K562 (cell line): ENCODE results near the gene ADAM10. TPM values are rescaled to one million over a fixed set of nuclear protein-coding genes. Genes with fewer than 3 reads are reported as not detected.

ENCODE experiments used
- ATAC-seq: fragments of 200-7000 bp; cut with Tn5 transposase; 3 replicates; pipeline ENCODE4 v1.9.1; 2020; ENCODE audit warnings: moderate library complexity
- BruUV-seq: library from RNA; stranded (reverse); fragments of 400-500 nt; replicated peaks from 2 replicates; lab custom pipeline; 2021; lab: Mats Ljungman, UMichigan
- CTCF ChIA-PET: fragments of 300-600 bp; formaldehyde crosslinking; extraction: SDS; loops from one replicate; lab custom pipeline; 2021; ENCODE audit warnings: low intra/inter-chr PET ratio; lab: Yijun Ruan, JAX
- POLR2A ChIA-PET: fragments of 300-600, 350-650 bp; sonication (Branson Sonifier 250); formaldehyde crosslinking; extraction: SDS; loops from one replicate; lab custom pipeline; 2021; ENCODE audit warnings: antibody characterized with exemption, inconsistent platforms; lab: Yijun Ruan, JAX
- DNase-seq, 4 experiments: peaks; one replicate each; pipeline versions ENCODE4 v3.0.0 to v3.0.0-alpha.2; 2011 to 2018; ENCODE audit warnings: low spot score in 3 of 4, mixed read lengths in 3 of 4; ENCODE audit errors: extremely low read depth in 1 of 4
- FAIRE-seq: peaks from 2 replicates; lab custom pipeline; 2011; peaks lifted over from hg19 to GRCh38; lab: Jason Lieb, UNC
- H2AFZ ChIP-seq: 2 replicates; pipeline ENCODE4 v1.6.0; 2011; ENCODE audit warnings: low read depth, low read length, control low read depth, inconsistent platforms
- H3K27ac ChIP-seq: fragments of 200-600 bp; 3 replicates; pipeline ENCODE4 v1.8.0; 2011; ENCODE audit warnings: low read depth, mild to moderate bottlenecking, control low read depth, inconsistent platforms, low read length, moderate library complexity, mixed read lengths; ENCODE audit errors: extremely low read depth
- H3K27me3 ChIP-seq, 2 experiments: fragments of 300-600 bp in 1 of 2; 2 replicates in 1 of 2; 3 replicates in 1 of 2; pipeline versions ENCODE4 v1.6.0 to v1.8.0; 2011; ENCODE audit warnings: inconsistent platforms in 2 of 2, low read length in 2 of 2, mild to moderate bottlenecking in 1 of 2, mixed read lengths in 1 of 2, moderate library complexity in 1 of 2; ENCODE audit not compliant: control insufficient read depth in 2 of 2, insufficient read depth in 2 of 2
- H3K36me3 ChIP-seq: fragments of 300-600 bp; 3 replicates; pipeline ENCODE4 v1.8.0; 2011; ENCODE audit warnings: mild to moderate bottlenecking, low read length, inconsistent platforms; ENCODE audit not compliant: control insufficient read depth, insufficient read depth
- H3K4me1 ChIP-seq, 2 experiments: fragments of 200-600 bp in 1 of 2; replicated peaks in 1 of 2; 2 replicates in 1 of 2; 3 replicates in 1 of 2; pipeline versions ENCODE4 v1.5.1 to v1.8.0; 2011; ENCODE audit warnings: inconsistent platforms in 2 of 2, low read length in 2 of 2, mild to moderate bottlenecking in 1 of 2, mixed read lengths in 1 of 2, moderate library complexity in 1 of 2; ENCODE audit not compliant: control insufficient read depth in 2 of 2, insufficient read depth in 2 of 2
- H3K4me2 ChIP-seq: 2 replicates; pipeline ENCODE4 v1.6.1; 2011; ENCODE audit warnings: low read length, control low read depth, inconsistent platforms, mixed read lengths; ENCODE audit not compliant: insufficient read depth
- H3K4me3 ChIP-seq: fragments of 200-600 bp; sonication (generic), shearing (Covaris generic); 2 replicates; pipeline ENCODE4 v1.5.1; 2016; ENCODE audit warnings: control low read depth, inconsistent platforms
- H3K79me2 ChIP-seq: fragments of 200-600 bp; 3 replicates; pipeline ENCODE4 v1.8.0; 2011; ENCODE audit warnings: low read length, inconsistent platforms; ENCODE audit not compliant: control insufficient read depth, insufficient read depth
- H3K9ac ChIP-seq, 2 experiments: 2 replicates each; pipeline versions ENCODE4 v1.6.0 to v1.6.1; 2011; ENCODE audit warnings: low read depth in 2 of 2, low read length in 2 of 2, control low read depth in 1 of 2, inconsistent platforms in 1 of 2, mild to moderate bottlenecking in 1 of 2, mixed read lengths in 1 of 2; ENCODE audit not compliant: insufficient read depth in 1 of 2
- H3K9me1 ChIP-seq: one replicate; pipeline ENCODE4 v1.6.0; 2011; ENCODE audit warnings: inconsistent platforms, mild to moderate bottlenecking, low read length, moderate library complexity; ENCODE audit not compliant: control insufficient read depth, insufficient read depth
- H3K9me3 ChIP-seq: replicated peaks from 2 replicates; pipeline ENCODE4 v1.5.1; 2011; ENCODE audit warnings: low read depth, low read length, inconsistent platforms; ENCODE audit not compliant: control insufficient read depth, insufficient read depth
- H4K20me1 ChIP-seq: replicated peaks from 2 replicates; pipeline ENCODE4 v1.6.1; 2011; ENCODE audit warnings: low read length, inconsistent platforms, mixed read lengths; ENCODE audit not compliant: control insufficient read depth, insufficient read depth
- ARID2 ChIP-seq: fragments of 450-650 bp; IDR thresholded peaks from 2 replicates; pipeline ENCODE4 v1.6.1; 2017; ENCODE audit warnings: antibody characterized with exemption, mild to moderate bottlenecking
- ATF2 ChIP-seq: sonication (generic); formaldehyde crosslinking; IDR thresholded peaks from 2 replicates; pipeline ENCODE4 v1.8.1; 2022; ENCODE audit warnings: missing genetic modification reagents
- BRF2 ChIP-seq: IDR thresholded peaks from 3 replicates; pipeline ENCODE4 v1.6.1; 2011; ENCODE audit warnings: borderline replicate concordance, mild to moderate bottlenecking; ENCODE audit not compliant: insufficient read length, insufficient read depth
- CREB3 ChIP-seq: fragments of 450-650 bp; conservative IDR thresholded peaks from 2 replicates; pipeline ENCODE4 v1.6.1; 2016; ENCODE audit warnings: missing genetic modification characterization, low read depth, mild to moderate bottlenecking, missing compliant biosample characterization, moderate library complexity
- NUFIP1 ChIP-seq: fragments of 450-650 bp; IDR thresholded peaks from 2 replicates; pipeline ENCODE4 v1.6.1; 2018; ENCODE audit not compliant: partially characterized antibody
- RCOR1 ChIP-seq, 2 experiments: IDR thresholded peaks; 2 replicates each; pipeline ENCODE4 v1.6.1; 2012; ENCODE audit warnings: low read depth in 2 of 2, low read length in 2 of 2, borderline replicate concordance in 1 of 2, improper control_type of control experiment in 1 of 2
- SMAD2 ChIP-seq: fragments of 150-350 bp; IDR thresholded peaks from 2 replicates; pipeline ENCODE4 v1.6.1; 2014; ENCODE audit warnings: low read depth, mild to moderate bottlenecking, low read length
- TAF7 ChIP-seq: fragments of 450-650 bp; IDR thresholded peaks from 2 replicates; pipeline ENCODE4 v1.6.1; 2016; ENCODE audit warnings: missing genetic modification characterization, missing compliant biosample characterization
- USF1 ChIP-seq: sonication (generic); formaldehyde crosslinking; IDR thresholded peaks from 2 replicates; pipeline ENCODE4 v1.9.0; 2022; ENCODE audit warnings: mild to moderate bottlenecking, missing genetic modification reagents
- ZKSCAN8 ChIP-seq: fragments of 200-800 bp; sonication (Bioruptor generic); IDR thresholded peaks from 2 replicates; pipeline ENCODE4 v1.6.1; 2016; ENCODE audit warnings: missing genetic modification characterization, missing compliant biosample characterization
- ZNF253 ChIP-seq: fragments of 250-450 bp; sonication (Bioruptor Pico); conservative IDR thresholded peaks from 2 replicates; pipeline ENCODE4 v1.6.1; 2021; ENCODE audit warnings: mild to moderate bottlenecking
- ZNF395 ChIP-seq: fragments of 200-800 bp; sonication (Bioruptor generic); IDR thresholded peaks from 2 replicates; pipeline ENCODE4 v1.6.1; 2017; ENCODE audit warnings: missing genetic modification characterization, missing compliant biosample characterization
- ZNF699 ChIP-seq: fragments of 250-450 bp; sonication (Bioruptor Pico); IDR thresholded peaks from 2 replicates; pipeline ENCODE4 v1.8.0; 2021; ENCODE audit warnings: mild to moderate bottlenecking, moderate library complexity; ENCODE audit not compliant: insufficient replicate concordance
- ZNF707 ChIP-seq: fragments of 250-450 bp; sonication (Bioruptor Pico); conservative IDR thresholded peaks from 2 replicates; pipeline ENCODE4 v1.8.0; 2022; ENCODE audit warnings: inconsistent platforms, mild to moderate bottlenecking, moderate library complexity
- WGBS: fragments of 100-300 bp; shearing (Covaris generic); methylation state at CpG from one replicate; pipeline ENCODE4 v1.1.6; 2016; ENCODE audit warnings: low coverage, mixed read lengths; ENCODE audit not compliant: insufficient coverage; ENCODE audit errors: missing lambda C conversion rate; 5-methylcytosine and 5-hydroxymethylcytosine counted together
- in situ Hi-C: fragments of 300-500 bp; cut with MboI; formaldehyde crosslinking; loops from 4 replicates; pipeline ENCODE4 v1.15.0; 2018; ENCODE audit warnings: inconsistent platforms, mixed read lengths
- intact Hi-C: fragments of 100-400 bp; cut with micrococcal nuclease; formaldehyde crosslinking; loops from 2 replicates; pipeline ENCODE4 v1.14.2; 2022
- polyA plus RNA-seq, 8 experiments: library from polyadenylated mRNA; depleted of rRNA in 4 of 8; stranded (reverse) in 5 of 8; unstranded in 3 of 8; fragments of >200 nt; fragmentation: Nextera tagmentation in 2 of 8; fragmentation: Illumina TruSeq in 1 of 8; extraction: Ambion mirVana in 2 of 8; extraction: Trizol in 1 of 8; gene quantifications; 2 replicates each; pipeline versions ENCODE4 v1.2.1 to v1.2.3, GENCODE V29; 2011 to 2014; ENCODE audit warnings: inconsistent platforms in 1 of 8, missing spikeins in 1 of 8
- total RNA-seq, 7 experiments: library from RNA; depleted of rRNA in 6 of 7; stranded (reverse); fragments of >200 nt in 6 of 7; fragmentation: Illumina TruSeq in 2 of 7; extraction: Trizol in 2 of 7; gene quantifications; 2 replicates each; pipeline versions ENCODE4 v1.2.1 to v1.2.3, GENCODE V29; 2011 to 2021; ENCODE audit warnings: low replicate concordance in 1 of 7

ADAM10 gene
- total and polyA plus RNA-seq, 9 of the 15 experiments (the other 6 are each of a cell fraction or from before 2014, with no cell fraction given): 11.9 to 152 (median 57.3) TPM

- Histone ChIP-seq H3K27ac (no peak overlapping the region), H3K79me2 (no peaks in the 10 kb centered on the region), H3K4me1 (peaks cover 51 to 54% of the 10 kb centered on the region in 2 experiments), H3K4me3 (no peak overlapping the region), H3K9me3 (no peaks in the 10 kb centered on the region), H3K27me3 (no peaks in the 10 kb centered on the region), H4K20me1 (no peaks in the 10 kb centered on the region), H3K9ac (no peak overlapping the region), H2AFZ (peak overlapping the region; percentile 69; the same call in 1 of the 2 replicates), H3K36me3 (no peaks in the 10 kb centered on the region), H3K9me1 (no peaks in the 10 kb centered on the region), H3K4me2 (no peak overlapping the region)
- no TSS peak for BruUV-seq
- WGBS: 77% methylated on average over 8 of the region's 9 CpGs
- no peak for TF ChIP-seq ATF2 (CRISPR knock-in tag)
- TF ChIP-seq NUFIP1: no peak
- no peak for TF ChIP-seq ZNF699 (CRISPR knock-in tag)
- no peak for TF ChIP-seq ZNF253
- no peak for TF ChIP-seq TAF7 (tag)
- TF ChIP-seq USF1: no peak
- no peak for TF ChIP-seq ZNF707
- TF ChIP-seq ZKSCAN8 (CRISPR knock-in tag): no peak
- TF ChIP-seq ZNF395: no peak
- no peak for TF ChIP-seq RCOR1 (IDR thresholded peaks at IDR 0.05; ENCODE audit: borderline replicate concordance in 1 of 2, low read depth in 2 of 2, low read length in 2 of 2)
- no peak for TF ChIP-seq CREB3 (tag)
- TF ChIP-seq SMAD2: no peak
- TF ChIP-seq ARID2: no peak
- TF ChIP-seq BRF2: no peak
- no peak for ATAC-seq
- ChIA-PET CTCF (no interaction called here), POLR2A (interaction anchor here (0.6 to 1.9 kb wide), 9 partner anchors 8 to 204 kb away, joined by 3 to 9 read pairs (median 3); no protein-coding TSS in a partner anchor)
- FAIRE-seq: no peak
- in situ Hi-C loops: no loop called here
- intact Hi-C loops: loop anchor here (5.0 kb wide), 1 partner anchor 200 kb away; the partner anchor contains the start of gene ADAM10
- no peak for DNase-seq
These were observed 201.7 kb downstream of the ADAM10 start for GRCh38 chr15:58547628-58548307.
